Activated T-helper 2 cell treated with anti-CD3 and anti-CD28 coated beads, Interferon-gamma antibody, Interleukin-2, Interleukin-4, amounts not matched to agents 10 μg/mL and 5 μg/mL and 100 μg/mL, durations not matched to agents 14 hours and 24 hours and 36 hours (primary cell): ENCODE results near the gene RBP7. TPM values are rescaled to one million over a fixed set of nuclear protein-coding genes. Genes with fewer than 3 reads are reported as not detected.
"Not testable (repeated sequence)": the region's sequence is repeated elsewhere in the genome, so short reads cannot be mapped to it uniquely, and the experiment has no call there.

ENCODE experiments used
- DNase-seq: peaks from one replicate; pipeline ENCODE4 v3.0.0; 2021; ENCODE audit warnings: low spot score
- H3K27ac Mint-ChIP-seq: one replicate; pipeline ENCODE4 v1.8.0; 2021; ENCODE audit warnings: mixed read lengths
- H3K27me3 Mint-ChIP-seq: one replicate; pipeline ENCODE4 v1.8.0; 2021; ENCODE audit warnings: low read depth, mixed read lengths
- H3K36me3 Mint-ChIP-seq: one replicate; pipeline ENCODE4 v1.8.0; 2021; ENCODE audit warnings: low read depth, mixed read lengths
- H3K4me1 Mint-ChIP-seq: one replicate; pipeline ENCODE4 v1.8.0; 2021; ENCODE audit warnings: low read depth, mixed read lengths
- H3K4me3 Mint-ChIP-seq: one replicate; pipeline ENCODE4 v1.8.0; 2021; ENCODE audit warnings: low read depth, mild to moderate bottlenecking, moderate library complexity, mixed read lengths
- H3K9me3 Mint-ChIP-seq: one replicate; pipeline ENCODE4 v1.8.0; 2021; ENCODE audit warnings: mixed read lengths
- intact Hi-C: fragments of 100-400 bp; cut with micrococcal nuclease; formaldehyde crosslinking; loops from one replicate; pipeline ENCODE4 v1.15.1; 2023
- total RNA-seq: library from RNA; stranded (reverse); gene quantifications from 2 replicates; pipeline ENCODE4 v1.2.3, GENCODE V29; 2022

Gene RBP7
- total RNA-seq, 1 donor from 2014 or later, result not detected

- intact Hi-C loops, result no loop called here
- DNase-seq, result no peak
- Mint-ChIP-seq H3K4me1 (no peaks in the 10 kb centered on the region), H3K4me3 (no peak overlapping the region), H3K27ac (no peak overlapping the region), H3K27me3 (peaks cover 3% of the 10 kb centered on the region), H3K9me3 (no peaks in the 10 kb centered on the region), H3K36me3 (no peaks in the 10 kb centered on the region)
Observed at GRCh38 chr1:10007169-10007568, 10.1 kb downstream of the RBP7 start.

- no peak overlapping the region for H3K27ac Mint-ChIP-seq
- no peak for DNase-seq
- H3K4me1 Mint-ChIP-seq, result no peaks in the 10 kb centered on the region
- no peaks in the 10 kb centered on the region for H3K9me3 Mint-ChIP-seq
- no peak overlapping the region for H3K4me3 Mint-ChIP-seq
- no peaks in the 10 kb centered on the region for H3K36me3 Mint-ChIP-seq
- intact Hi-C loops, result no loop called here
- H3K27me3 Mint-ChIP-seq, result no peaks in the 10 kb centered on the region
Observed at GRCh38 chr1:10014016-10014415, 17.0 kb downstream of the RBP7 start.

GRCh38 chr1:10019561-10019960, 22.5 kb downstream of the RBP7 start:
- Mint-ChIP-seq H3K9me3 (no peaks in the 10 kb centered on the region), H3K4me1 (no peaks in the 10 kb centered on the region), H3K4me3 (no peak overlapping the region), H3K36me3 (no peaks in the 10 kb centered on the region), H3K27ac (no peak overlapping the region), H3K27me3 (peaks cover 1% of the 10 kb centered on the region)
- DNase-seq, result no peak
- intact Hi-C loops, result no loop called here

GRCh38 chr1:10020086-10020485, 23.1 kb downstream of the RBP7 start:
- H3K9me3 Mint-ChIP-seq, result no peaks in the 10 kb centered on the region
- no peak for DNase-seq
- H3K4me3 Mint-ChIP-seq, result no peak overlapping the region
- no peak overlapping the region for H3K27ac Mint-ChIP-seq
- no peaks in the 10 kb centered on the region for H3K36me3 Mint-ChIP-seq
- intact Hi-C loops, result no loop called here
- no peaks in the 10 kb centered on the region for H3K4me1 Mint-ChIP-seq
- H3K27me3 Mint-ChIP-seq, result peaks cover 1% of the 10 kb centered on the region

- DNase-seq, H3K27ac Mint-ChIP-seq, H3K4me3 Mint-ChIP-seq, H3K4me1 Mint-ChIP-seq, H3K27me3 Mint-ChIP-seq, H3K9me3 Mint-ChIP-seq, intact Hi-C loops, H3K36me3 Mint-ChIP-seq: not testable (repeated sequence)
Observed at GRCh38 chr1:10020678-10021077, 23.6 kb downstream of the RBP7 start.

GRCh38 chr1:10021992-10022391, 25.0 kb downstream of the RBP7 start:
- H3K27me3 Mint-ChIP-seq, H3K36me3 Mint-ChIP-seq, DNase-seq, H3K9me3 Mint-ChIP-seq, H3K27ac Mint-ChIP-seq, H3K4me1 Mint-ChIP-seq, H3K4me3 Mint-ChIP-seq, intact Hi-C loops: not testable (repeated sequence)

GRCh38 chr1:10022656-10023055, 25.6 kb downstream of the RBP7 start:
- H3K36me3 Mint-ChIP-seq, result no peaks in the 10 kb centered on the region
- no peak overlapping the region for H3K27ac Mint-ChIP-seq
- intact Hi-C loops, result no loop called here
- H3K27me3 Mint-ChIP-seq, result peaks cover 1% of the 10 kb centered on the region
- DNase-seq, result no peak
- no peak overlapping the region for H3K4me3 Mint-ChIP-seq
- H3K4me1 Mint-ChIP-seq, result no peaks in the 10 kb centered on the region
- no peaks in the 10 kb centered on the region for H3K9me3 Mint-ChIP-seq

- peaks cover 1% of the 10 kb centered on the region for H3K27me3 Mint-ChIP-seq
- H3K27ac Mint-ChIP-seq, result no peak overlapping the region
- no peaks in the 10 kb centered on the region for H3K36me3 Mint-ChIP-seq
- no peaks in the 10 kb centered on the region for H3K9me3 Mint-ChIP-seq
- intact Hi-C loops, result no loop called here
- DNase-seq, result no peak
- no peaks in the 10 kb centered on the region for H3K4me1 Mint-ChIP-seq
- H3K4me3 Mint-ChIP-seq, result no peak overlapping the region
Observed at GRCh38 chr1:10025354-10025753, 28.3 kb downstream of the RBP7 start.

- intact Hi-C loops, result no loop called here
- Mint-ChIP-seq H3K9me3 (no peaks in the 10 kb centered on the region), H3K4me3 (no peak overlapping the region), H3K27ac (no peak overlapping the region), H3K4me1 (peaks cover under 1% of the 10 kb centered on the region), H3K27me3 (peaks cover 1% of the 10 kb centered on the region), H3K36me3 (no peaks in the 10 kb centered on the region)
- no peak for DNase-seq
Observed at GRCh38 chr1:10027027-10027426, 30.0 kb downstream of the RBP7 start.

- H3K27me3 Mint-ChIP-seq, H3K4me1 Mint-ChIP-seq, intact Hi-C loops, H3K9me3 Mint-ChIP-seq, DNase-seq, H3K36me3 Mint-ChIP-seq, H3K4me3 Mint-ChIP-seq, H3K27ac Mint-ChIP-seq: not testable (repeated sequence)
Observed at GRCh38 chr1:10028956-10029500, 32.0 kb downstream of the RBP7 start.

GRCh38 chr1:10031461-10031860, 34.4 kb downstream of the RBP7 start:
- Mint-ChIP-seq H3K27ac (no peak overlapping the region), H3K36me3 (no peaks in the 10 kb centered on the region), H3K4me3 (no peak overlapping the region), H3K27me3 (no peaks in the 10 kb centered on the region), H3K9me3 (no peaks in the 10 kb centered on the region), H3K4me1 (peaks cover 16% of the 10 kb centered on the region)
- intact Hi-C loops, result no loop called here
- DNase-seq, result no peak

GRCh38 chr1:10032590-10033358, 35.7 kb downstream of the RBP7 start, which contains the start of gene UBE4B:
Gene UBE4B (plus strand): TSS chr1:10032958. CDS start chr1:10033671, 713 bp downstream.
- Mint-ChIP-seq H3K27ac (peak within 1 kb of the TSS; percentile 93), H3K36me3 (peaks cover 5% of the 10 kb centered on the region), H3K27me3 (no peaks in the 10 kb centered on the region), H3K4me3 (peak within 1 kb of the TSS; percentile 96), H3K9me3 (no peaks in the 10 kb centered on the region), H3K4me1 (peaks cover 16% of the 10 kb centered on the region)
- intact Hi-C loops, result loop anchor here (1.0 to 2.0 kb wide), 3 partner anchors 122 to 366 kb away; partner anchors contain the start of gene CTNNBIP1
- peak; percentile 99 for DNase-seq

- H3K4me3 Mint-ChIP-seq, result peak overlapping the region; percentile 96
- peaks cover 6% of the 10 kb centered on the region for H3K36me3 Mint-ChIP-seq
- peak overlapping the region; percentile 93 for H3K27ac Mint-ChIP-seq
- no peaks in the 10 kb centered on the region for H3K27me3 Mint-ChIP-seq
- H3K9me3 Mint-ChIP-seq, result no peaks in the 10 kb centered on the region
- DNase-seq, result no peak
- peaks cover 16% of the 10 kb centered on the region for H3K4me1 Mint-ChIP-seq
- intact Hi-C loops, result loop anchor here (1.0 to 2.0 kb wide), 2 partner anchors 123 to 159 kb away; partner anchors contain the start of gene CTNNBIP1
Observed at GRCh38 chr1:10033359-10033845, 36.4 kb downstream of the RBP7 start.
